Urothelium cell line (cell line): Measurements from ENCODE around the gene CDON.

Experiments
- DNase-seq: peaks from one replicate; pipeline ENCODE4 v3.0.0; 2011; ENCODE audit warnings: low spot score, mixed read lengths
- FAIRE-seq: peaks from 2 replicates; lab custom pipeline; 2011; peaks lifted over from hg19 to GRCh38; lab: Jason Lieb, UNC

The CDON gene

DNA sequence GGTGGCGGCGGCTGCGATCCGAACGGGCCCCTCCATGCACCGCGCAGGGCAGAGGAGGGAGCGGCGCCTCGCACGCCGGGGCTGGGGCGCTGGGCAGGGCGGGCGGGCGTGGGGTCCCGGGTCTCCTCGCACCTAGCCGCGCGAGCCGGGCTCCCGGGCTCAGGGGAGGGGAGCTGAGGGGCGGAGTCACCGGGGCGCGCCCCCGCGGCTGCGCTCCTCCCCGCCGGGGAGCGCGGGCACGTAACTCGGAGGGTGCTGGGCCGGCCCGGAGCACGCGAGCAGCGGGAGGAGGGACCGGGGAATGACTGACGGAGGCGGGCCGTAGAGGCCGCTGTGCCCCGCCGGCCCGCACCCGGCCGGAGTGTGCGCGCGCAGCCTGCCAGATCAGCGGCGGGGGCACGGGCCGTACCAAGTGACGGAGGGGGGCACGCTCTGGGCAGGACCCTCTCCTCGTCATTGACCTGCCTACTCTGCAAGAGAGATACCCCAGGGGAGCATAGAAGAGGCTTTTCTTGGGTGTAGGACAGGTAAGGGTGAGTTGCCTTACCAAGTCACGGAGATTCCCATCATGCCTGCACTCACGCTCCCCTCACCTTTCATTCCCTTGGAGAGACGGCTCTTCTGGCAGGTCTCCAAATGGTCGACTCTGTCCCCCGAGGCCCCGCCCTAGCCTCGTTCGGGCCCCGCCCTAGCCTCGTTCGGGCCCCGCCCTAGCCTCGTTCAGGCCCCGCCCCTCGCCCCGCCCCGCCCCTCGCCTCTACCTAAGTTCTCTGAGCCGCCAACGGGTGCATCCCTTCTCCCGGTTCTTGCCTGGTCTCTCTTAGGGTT lies at the start of gene CDON:
TSS of gene CDON (minus strand) at position 188 of the 828 bp plus-strand sequence. CDS start 39,390 bp downstream, outside the sequence.
- FAIRE-seq, result peak; percentile 86
- peak; percentile 98 for DNase-seq

GRCh38 chr11:126111458-126112116 lies 48.9 kb upstream of the CDON start:
- FAIRE-seq, result no peak

GRCh38 chr11:126109941-126110731 lies 47.5 kb upstream of the CDON start:
- no peak for FAIRE-seq
- DNase-seq, result no peak

More at GRCh38 chr11:126111458-126112116, 48.9 kb upstream of the CDON start:
- no peak for DNase-seq

GRCh38 chr11:126106594-126107328 lies 44.1 kb upstream of the CDON start:
- no peak for DNase-seq
- FAIRE-seq, result no peak

DNA sequence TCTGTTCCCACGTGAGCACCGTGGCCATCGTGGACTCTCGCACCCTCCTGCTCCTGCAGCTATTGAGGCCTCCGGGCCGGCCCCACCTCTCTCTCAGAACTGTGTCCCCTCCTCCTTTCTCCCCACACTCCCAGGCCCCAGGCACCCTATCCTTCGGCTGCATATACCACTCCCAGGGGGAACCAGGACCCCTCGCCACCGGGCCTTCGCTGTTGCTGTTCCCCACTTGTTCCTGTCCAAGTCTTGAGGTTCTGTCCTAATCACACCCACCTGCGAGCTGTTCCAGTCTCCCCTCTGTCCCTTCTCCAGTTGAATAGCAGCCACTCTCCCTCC lies 43.0 kb upstream of the CDON start:
- FAIRE-seq (no peak), DNase-seq (no peak)

GRCh38 chr11:126105022-126105747 lies 42.5 kb upstream of the CDON start:
- DNase-seq (no peak), FAIRE-seq (no peak)

- DNase-seq (no peak), FAIRE-seq (no peak)
Observed at GRCh38 chr11:126104420-126104819, 41.8 kb upstream of the CDON start.

- FAIRE-seq (no peak), DNase-seq (no peak)
Observed at GRCh38 chr11:126103150-126103549, 40.5 kb upstream of the CDON start.

DNA sequence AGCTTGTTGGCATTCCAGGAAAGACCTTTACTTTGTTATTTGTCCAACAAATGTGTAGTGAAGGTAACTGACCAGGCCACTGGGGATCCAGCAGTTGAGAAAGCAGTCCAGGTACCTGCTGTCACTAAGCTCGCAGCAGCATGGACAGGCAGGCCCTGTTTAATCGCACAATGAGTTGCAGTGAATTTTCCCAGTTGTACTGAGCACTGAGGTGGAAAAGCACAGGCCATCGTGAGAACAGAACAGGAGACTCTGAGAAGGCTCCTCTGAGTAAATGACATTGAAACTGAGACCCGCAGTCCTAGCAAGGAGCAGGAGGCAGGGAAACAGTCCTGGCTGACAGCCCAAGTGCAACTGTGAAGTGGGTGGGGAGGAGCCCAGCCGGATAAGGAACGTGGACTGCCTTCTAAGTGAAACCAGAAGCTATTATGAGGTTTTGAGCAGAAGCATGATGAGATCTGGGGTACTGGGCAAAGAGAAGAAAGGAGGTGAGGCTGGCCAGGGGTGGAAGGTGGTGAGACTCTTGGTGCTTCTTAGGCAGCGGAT lies 39.8 kb upstream of the CDON start:
- FAIRE-seq (no peak), DNase-seq (no peak)

GRCh38 chr11:126101930-126102283 lies 39.2 kb upstream of the CDON start:
- no peak for FAIRE-seq

GRCh38 chr11:126101251-126101929 lies 38.7 kb upstream of the CDON start:
- no peak for FAIRE-seq
- no peak for DNase-seq

More at GRCh38 chr11:126101930-126102283, 39.2 kb upstream of the CDON start:
- DNase-seq, result no peak

- FAIRE-seq, result no peak
- DNase-seq, result no peak
Observed at GRCh38 chr11:126100716-126101115, 38.0 kb upstream of the CDON start.

GRCh38 chr11:126098204-126098769 lies 35.6 kb upstream of the CDON start:
- DNase-seq, result no peak

DNA sequence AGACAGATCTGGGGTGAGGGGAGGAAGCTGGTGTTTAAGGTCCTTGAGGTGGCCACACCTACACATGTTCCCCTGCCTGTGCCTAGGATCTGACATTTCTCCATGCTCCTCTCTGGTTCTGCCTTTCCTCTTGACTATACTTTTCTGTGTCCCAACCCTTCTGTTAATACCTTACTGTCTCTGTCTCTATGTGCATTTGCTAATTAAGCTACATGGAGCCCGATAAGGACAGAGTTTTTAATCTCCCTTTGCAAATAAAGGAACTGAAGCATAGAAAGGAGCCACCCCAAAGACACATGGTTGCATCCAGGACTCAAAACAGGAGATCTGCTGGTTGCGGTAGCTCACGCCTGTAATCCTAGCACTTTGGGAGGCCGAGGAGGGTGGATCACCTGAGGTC lies 33.1 kb upstream of the CDON start:
- DNase-seq (no peak), FAIRE-seq (no peak)

More at GRCh38 chr11:126098204-126098769, 35.6 kb upstream of the CDON start:
- no peak for FAIRE-seq

DNA sequence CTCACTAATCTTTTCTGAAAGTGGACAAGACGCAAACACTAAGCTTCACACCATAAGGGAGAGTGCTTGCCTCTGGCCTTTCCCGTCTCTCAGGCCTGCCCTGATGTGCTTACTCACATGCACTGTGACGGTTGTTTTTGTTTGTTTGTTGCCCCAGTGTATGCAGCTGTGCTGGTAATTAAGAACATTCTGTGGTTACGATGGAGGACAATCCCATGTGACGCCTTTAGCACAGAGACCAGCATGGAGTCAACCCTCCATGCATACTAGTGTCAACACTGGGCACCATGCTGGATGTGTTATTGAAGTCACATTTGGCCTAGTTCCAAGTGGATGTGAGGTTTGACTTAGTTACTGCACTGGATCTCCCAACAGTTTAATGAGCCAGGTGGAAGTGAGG lies 27.8 kb upstream of the CDON start:
- DNase-seq (no peak), FAIRE-seq (no peak)

GRCh38 chr11:126088999-126089398 lies 26.3 kb upstream of the CDON start:
- DNase-seq (no peak), FAIRE-seq (no peak)

DNA sequence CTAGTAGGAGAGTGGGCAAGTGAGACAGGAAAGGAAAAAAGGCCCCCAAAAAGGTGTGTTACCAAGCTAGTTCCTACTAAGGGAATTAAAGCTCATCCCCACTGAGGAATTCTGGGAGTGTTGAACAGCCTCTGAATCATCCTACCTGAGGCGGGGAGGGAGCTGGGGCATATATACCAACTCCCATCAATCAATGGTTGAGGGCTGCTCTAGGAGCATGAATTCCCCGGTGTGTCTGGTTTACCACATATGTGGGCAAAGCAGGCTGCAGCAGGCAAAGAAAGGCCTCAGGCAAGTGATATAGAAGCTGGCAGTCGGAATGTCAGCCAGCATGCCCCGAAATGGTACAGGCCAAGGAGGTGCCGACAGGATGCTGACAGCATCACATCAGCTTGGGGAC lies 23.6 kb upstream of the CDON start:
- no peak for DNase-seq
- no peak for FAIRE-seq

- FAIRE-seq, result no peak
- DNase-seq, result no peak
Observed at GRCh38 chr11:126084608-126084912, 21.9 kb upstream of the CDON start.
